ENCODE measurements around the gene PPP1R1B.

Gene PPP1R1B

DNA sequence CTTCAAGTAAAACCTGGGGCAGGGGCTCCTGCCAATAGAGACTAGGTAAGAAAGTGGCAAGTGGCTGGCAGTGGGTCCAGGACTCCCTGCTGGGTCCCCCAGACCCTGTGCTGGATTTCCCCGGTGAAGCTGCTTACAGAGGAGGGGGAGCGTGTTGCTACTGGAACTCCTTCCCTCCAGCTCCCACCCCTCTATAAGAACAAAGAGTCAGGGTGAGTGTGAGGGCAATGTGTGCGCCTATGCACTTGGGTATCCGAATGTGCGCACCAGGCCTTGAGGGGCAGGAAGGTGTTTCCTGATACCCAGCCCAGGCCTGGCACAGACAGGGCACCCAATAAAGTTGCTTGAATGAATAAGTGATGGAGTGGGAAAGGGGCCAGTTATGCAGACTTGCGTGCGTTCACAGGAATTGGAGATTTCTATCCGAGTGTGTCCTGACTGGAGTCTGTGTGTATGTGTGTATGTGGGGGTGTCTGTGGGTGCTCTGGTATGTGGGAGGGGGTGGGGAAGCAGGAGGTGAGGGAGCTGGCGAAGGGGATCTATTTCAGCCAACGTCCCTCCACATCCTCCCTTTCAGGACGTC, 30.7 kb upstream of the PPP1R1B start:
- no peak for DNase-seq (ENCODE audit: low read depth, low spot score)
- ChIA-PET CTCF (interaction anchor here (1.1 to 1.3 kb wide), 2 partner anchors 20 to 25 kb away, joined by 3 read pairs; no protein-coding TSS in a partner anchor), POLR2A (no interaction called here)
- TF ChIP-seq, protein P1, sequence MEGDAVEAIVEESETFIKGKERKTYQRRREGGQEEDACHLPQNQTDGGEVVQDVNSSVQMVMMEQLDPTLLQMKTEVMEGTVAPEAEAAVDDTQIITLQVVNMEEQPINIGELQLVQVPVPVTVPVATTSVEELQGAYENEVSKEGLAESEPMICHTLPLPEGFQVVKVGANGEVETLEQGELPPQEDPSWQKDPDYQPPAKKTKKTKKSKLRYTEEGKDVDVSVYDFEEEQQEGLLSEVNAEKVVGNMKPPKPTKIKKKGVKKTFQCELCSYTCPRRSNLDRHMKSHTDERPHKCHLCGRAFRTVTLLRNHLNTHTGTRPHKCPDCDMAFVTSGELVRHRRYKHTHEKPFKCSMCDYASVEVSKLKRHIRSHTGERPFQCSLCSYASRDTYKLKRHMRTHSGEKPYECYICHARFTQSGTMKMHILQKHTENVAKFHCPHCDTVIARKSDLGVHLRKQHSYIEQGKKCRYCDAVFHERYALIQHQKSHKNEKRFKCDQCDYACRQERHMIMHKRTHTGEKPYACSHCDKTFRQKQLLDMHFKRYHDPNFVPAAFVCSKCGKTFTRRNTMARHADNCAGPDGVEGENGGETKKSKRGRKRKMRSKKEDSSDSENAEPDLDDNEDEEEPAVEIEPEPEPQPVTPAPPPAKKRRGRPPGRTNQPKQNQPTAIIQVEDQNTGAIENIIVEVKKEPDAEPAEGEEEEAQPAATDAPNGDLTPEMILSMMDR (IDR thresholded peaks at IDR 0.05; ENCODE audit: insufficient read depth, low read length, missing control alignments), result no peak
- no peak overlapping the region for H3K4me3 ChIP-seq (ENCODE audit: low read depth, low read length)

DNA sequence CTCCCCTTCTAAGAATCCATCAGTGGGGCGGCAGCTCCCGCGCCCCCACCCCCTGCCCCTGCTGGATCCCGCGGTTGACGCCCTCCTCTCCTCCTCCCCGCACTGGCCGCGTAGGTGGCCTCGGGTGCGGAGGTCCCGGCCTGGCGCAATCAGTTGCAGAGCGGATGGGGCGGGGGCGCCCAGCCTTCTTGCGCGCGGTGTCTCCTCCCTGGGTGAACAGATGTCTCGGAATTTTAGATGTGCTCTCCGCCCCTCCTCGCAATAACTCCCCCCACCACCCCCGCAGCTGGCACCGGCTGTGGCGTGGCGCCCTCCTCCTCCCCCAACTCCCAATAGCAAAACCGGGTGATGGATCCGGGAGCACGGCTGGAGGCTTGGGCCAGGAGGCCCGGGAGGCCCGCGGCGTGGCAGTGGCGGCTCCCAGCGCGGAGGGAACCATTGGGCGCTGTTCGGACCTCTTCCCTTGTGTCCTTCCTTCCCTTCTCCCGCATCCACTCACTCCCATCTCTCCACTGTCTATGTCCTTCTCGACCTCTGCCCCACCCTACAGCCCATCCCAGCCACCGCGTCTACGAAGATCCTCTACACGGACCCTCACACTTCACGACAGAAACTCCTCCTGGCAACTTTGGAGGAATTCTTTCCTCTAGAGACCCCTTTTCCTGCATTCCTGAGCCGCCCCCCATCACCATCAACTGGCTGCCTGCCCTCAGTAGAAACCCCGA, 30.0 kb upstream of the PPP1R1B start:
- no peak overlapping the region for H3K4me3 ChIP-seq (ENCODE audit: low read depth, low read length)
- DNase-seq (ENCODE audit: low read depth, low spot score), result no peak
- ChIA-PET CTCF (interaction anchor here (1.3 to 4.8 kb wide), 2 partner anchors 20 to 24 kb away, joined by 3 to 37 read pairs; no protein-coding TSS in a partner anchor), POLR2A (no interaction called here)
- TF ChIP-seq, protein P1 (IDR thresholded peaks at IDR 0.05; ENCODE audit: insufficient read depth, low read length, missing control alignments), result no peak

DNA sequence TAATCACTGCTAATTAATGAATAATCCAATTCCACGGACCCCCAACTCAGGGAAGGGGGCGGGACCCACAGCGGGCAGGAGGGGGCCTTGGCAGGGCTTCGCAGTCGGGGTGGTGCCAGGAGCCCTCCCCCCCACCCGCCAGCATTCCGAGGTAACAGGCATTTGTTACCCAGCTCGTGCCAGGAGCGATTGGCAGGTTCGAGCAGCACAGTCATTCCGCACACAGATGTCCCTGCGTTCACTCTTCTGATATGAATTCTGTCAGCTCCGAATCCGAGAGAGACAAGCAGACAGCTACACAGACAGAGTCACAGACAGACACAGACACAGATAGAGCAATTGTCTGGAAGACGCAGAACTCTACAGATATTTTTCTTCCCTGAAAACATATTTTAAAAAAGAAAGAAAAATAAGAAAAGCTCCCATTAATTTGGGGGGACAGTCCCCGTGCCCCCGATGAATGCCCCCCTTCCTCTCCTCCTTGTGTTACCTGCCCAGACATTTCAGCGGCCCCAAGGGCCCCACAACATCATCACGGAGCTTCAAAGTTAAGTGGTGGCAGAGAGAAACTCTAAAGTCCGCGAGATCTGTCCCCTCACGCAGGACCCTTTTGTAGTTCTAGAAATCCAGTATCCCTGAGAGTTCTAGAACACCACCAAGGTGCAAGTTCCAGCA, 29.2 kb upstream of the PPP1R1B start:
- ChIA-PET CTCF (interaction anchor here (0.8 to 4.8 kb wide), 3 partner anchors 22 to 26 kb away, joined by 3 to 37 read pairs (median 5); no protein-coding TSS in a partner anchor), POLR2A (no interaction called here)
- H3K4me3 ChIP-seq (ENCODE audit: low read depth, low read length), result no peak overlapping the region

DNA sequence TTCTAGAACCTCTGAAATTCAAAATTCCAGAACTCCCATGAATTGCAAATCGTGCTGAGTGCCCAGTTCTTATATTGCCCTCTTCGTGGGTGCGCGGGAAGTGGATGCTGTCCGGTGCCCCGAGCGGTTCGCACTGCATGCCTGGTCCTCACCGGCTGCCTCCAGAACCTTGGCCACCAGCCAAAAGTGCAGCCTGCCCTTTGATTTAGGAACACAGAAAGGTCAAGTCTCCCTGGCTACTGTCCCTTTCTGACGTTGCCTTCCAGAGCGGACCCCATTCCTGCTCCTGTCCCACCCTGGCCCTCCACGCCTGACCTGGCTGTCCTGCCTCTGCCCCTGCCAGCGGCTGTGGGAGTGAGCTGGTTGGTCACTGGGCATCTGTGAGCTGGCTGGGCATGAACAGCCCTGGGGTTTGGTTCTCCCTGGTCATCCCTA, 28.7 kb upstream of the PPP1R1B start:
- TF ChIP-seq, protein P1 (IDR thresholded peaks at IDR 0.05; ENCODE audit: insufficient read depth, low read length, missing control alignments), result no peak
- CTCF ChIA-PET, result interaction anchor here (0.8 to 4.8 kb wide), 4 partner anchors 22 to 49 kb away, joined by 3 to 37 read pairs (median 4); no protein-coding TSS in a partner anchor
- H3K4me3 ChIP-seq (ENCODE audit: low read depth, low read length), result no peak overlapping the region
- POLR2A ChIA-PET, result no interaction called here
- DNase-seq (ENCODE audit: low read depth, low spot score), result no peak

More for the DNA sequence above, 29.2 kb upstream of the PPP1R1B start:
- TF ChIP-seq, protein P1 (IDR thresholded peaks at IDR 0.05; ENCODE audit: insufficient read depth, low read length, missing control alignments), result no peak
- DNase-seq (ENCODE audit: low read depth, low spot score), result no peak

DNA sequence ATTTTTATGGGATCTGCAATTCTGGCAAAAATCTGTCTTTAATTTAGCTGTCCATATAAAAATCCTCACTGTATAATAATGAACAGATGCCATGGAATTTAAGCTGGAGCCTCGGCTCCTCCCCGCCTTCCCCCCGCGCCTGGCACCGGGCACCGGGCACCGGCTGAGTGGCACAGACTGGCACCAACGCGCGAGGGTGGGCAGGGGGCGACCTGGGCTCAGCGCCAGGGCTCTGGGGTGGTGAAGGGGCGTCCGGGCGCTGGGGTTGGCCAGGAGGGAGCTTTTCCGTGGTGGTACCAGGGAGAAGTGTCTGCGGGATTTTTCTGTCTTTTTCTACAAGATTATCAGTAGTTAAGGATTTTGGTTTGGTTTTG, 28.1 kb upstream of the PPP1R1B start:
- CTCF ChIA-PET, result interaction anchor here (0.7 to 4.8 kb wide), 4 partner anchors 22 to 49 kb away, joined by 3 to 37 read pairs (median 6); no protein-coding TSS in a partner anchor
- H3K4me3 ChIP-seq (ENCODE audit: low read depth, low read length), result no peak overlapping the region
- DNase-seq (ENCODE audit: low read depth, low spot score), result no peak
- TF ChIP-seq, protein P1 (IDR thresholded peaks at IDR 0.05; ENCODE audit: insufficient read depth, low read length, missing control alignments), result no peak
- POLR2A ChIA-PET, result no interaction called here

Data from AG04449 (cell line).